ENCODE results near the gene MED14.
"Not testable (repeated sequence)": the region's sequence is repeated elsewhere in the genome, so short reads cannot be mapped to it uniquely, and the experiment has no call there.

The MED14 gene

DNA sequence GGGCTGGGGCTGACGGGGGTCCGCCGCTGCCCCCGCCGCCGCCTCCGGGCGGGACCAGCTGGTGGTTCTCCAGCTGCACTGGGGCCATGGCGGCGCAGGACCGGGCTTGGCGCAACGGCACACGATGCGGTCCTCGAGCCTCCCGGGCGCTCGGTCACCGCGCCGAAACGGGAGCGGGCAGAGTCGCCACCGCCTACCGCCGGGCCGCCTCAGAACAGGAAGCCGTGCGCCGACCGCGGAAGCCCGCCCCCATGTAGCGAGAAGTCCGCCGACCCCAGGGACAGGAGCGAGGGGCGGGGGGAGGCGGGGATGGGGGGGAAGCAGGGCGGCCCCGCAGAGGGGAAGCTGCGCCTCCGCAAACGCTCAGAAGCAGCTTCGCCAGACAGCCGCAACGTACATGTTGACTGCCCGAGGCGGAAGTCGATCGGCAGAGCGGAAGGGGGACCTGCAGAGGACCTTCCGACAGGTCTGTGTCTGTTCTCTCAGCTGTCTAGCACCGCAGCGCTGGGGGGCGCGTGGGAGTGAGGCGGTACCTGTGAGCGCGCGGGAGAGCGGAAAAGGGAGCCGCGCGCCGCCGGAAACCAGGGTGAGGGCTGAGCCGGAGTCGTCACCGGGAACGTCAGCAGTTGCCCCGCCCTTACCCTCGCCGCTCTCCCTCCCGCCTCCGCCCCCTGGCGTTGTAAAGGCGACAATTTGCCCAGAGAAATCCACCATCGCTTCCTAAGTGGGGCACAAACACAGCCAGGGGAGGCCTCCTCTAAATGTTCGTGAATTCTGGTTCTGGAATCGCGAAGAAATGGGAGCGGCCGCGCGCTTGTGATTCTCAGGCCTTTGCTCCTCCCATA is at the start of gene MED14:
TSS of gene MED14 (minus strand) at position 218 of the 845 bp plus-strand sequence. CDS start at position 88, 130 bp downstream.
- FAIRE-seq, result no peak

DNA sequence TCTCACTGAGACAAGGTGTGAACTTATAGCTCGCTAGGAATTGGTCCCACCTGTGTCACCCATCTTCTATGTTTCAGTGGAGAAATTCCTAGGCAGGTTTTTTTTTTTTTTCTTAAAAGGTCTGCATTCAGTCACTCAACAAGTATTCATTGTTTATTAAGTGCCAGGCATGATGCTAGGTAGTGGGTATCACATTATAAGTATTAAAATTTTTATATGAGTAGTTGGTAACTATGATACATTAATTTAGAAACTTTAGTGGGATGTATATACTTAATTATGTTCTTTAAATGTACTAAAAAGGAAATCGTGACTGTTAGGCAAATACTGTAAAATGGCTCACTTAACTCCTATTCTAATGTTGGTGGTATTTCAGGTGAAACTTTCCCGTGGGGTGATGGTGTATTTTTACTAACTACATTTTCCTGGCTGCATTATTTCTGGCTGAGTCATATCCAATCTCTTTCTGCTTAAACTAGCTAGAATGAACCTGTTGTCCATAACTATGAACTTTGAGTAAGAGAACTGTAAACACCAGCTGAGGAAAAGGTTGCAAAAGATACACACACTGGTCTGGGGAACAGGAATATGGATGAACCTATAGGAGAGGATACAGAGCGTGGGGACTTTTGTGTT is 49.3 kb upstream of the MED14 start:
- FAIRE-seq, result no peak

DNA sequence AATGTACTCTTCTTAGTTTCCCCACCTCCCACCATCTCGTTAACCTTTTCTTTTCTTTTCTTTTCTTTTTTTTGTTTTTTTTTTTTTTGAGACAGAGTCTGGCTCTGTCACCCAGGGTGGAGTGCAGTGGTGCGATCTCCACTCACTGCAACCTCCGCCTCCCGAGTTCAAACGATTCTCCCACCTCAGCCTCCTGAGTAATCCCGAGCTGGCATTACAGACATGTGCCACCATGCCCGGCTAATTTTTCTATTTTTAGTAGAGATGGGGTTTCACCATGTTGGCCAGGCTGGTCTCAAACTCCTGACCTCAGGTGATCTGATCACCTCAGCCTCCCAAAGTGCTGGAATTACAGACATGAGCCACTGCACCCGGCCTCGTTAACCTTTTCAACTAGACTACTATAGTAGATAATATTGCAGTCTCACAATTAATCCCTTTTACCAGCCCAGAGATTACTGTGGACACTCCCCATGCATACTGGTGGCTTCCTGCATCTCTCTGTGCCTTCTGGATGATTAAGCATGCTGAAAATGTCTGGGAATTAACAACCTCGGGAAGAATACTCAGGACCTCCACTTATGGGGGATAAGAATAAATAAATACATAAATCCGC is 47.4 kb upstream of the MED14 start:
- not testable (repeated sequence) for FAIRE-seq

DNA sequence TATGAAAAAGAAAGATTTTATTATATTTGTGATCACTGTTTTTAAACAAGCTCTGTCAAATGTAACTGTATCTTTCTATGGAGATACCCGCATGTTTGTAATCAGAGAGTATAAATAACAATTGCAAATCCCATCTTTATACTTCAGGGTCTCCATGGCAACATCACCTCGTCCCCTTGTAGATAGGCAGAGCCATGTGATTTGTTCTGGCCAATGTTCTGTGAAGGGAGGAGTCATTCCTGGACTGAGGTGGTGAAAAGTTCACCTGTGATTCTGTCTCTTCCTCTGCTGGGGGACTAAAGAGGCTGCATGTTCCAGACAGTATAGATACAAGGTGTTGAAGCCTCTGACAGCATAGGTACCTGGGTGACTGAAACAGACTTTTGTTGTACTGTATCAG is 45.6 kb upstream of the MED14 start:
- FAIRE-seq, result no peak

DNA sequence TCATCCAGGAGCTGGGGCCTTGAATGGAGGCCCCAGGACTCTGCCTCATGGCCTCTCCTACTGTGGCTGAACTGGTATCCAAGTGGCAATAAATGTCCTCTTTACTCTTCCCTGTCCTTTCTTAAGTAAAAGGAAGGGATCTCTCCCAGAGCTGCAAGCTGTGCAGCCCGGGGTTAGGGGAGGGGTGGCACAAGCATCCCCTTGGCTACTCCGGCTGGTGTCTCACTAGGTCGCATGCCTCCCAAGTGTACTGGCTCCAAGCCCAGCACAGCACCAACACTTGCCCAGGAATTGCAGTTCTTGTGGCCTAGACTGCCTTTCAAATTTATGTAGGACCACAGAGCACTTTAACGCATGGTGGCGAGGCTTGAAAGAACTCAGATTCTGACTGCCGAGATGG is 44.7 kb upstream of the MED14 start:
- FAIRE-seq, result no peak

DNA sequence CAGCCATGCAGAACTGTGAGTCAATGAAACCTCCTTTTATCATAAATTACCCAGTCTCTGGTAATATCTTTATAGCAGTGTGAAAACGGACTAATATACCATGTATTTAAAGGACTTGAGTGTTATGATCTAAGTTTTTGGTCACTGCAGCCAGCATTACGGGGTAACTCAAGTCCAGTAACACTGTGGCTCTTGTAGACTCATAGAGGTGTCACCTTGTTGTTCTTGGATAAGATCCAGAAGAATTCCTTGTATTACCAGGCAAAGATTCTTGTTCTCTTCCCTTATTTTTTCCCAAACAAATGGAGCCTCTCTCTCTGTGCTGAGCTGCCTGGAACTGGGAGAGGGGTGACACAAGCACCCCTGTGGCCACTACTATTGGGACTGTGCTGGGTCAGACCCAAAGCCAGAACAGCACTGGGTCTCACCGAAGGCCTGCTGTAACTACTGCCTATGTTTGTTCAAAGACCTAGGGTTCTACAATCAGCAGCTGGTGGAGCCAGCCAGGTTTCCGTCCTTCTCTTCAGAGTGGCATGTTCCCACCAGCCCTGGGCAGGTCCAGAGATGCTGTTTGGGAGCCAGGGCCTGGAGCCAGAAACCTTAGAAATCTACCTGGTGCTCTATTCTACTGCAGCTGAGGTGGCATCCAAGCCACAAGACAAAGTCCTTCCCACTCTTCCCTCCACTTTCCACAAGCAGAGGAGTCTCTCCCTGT is 43.7 kb upstream of the MED14 start:
- no peak for FAIRE-seq

DNA sequence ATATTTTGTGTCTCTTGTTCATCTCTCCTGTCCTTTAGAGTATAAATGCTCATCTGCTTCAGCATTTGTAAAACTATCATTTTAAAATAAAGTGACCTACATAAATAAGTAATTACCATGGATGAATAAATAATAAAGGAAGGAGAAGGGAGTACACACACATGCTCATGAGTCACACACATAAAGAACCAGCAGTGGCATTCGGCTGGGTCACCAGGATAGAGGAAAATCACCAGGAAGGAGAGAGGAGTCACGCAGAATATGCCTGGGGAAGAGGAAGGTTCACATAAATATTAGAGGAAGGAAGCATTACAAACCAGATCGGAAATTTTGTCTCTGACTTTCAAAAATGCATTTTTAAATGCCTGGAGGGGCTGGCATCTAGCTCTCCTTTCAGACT is 38.5 kb upstream of the MED14 start:
- FAIRE-seq, result no peak

DNA sequence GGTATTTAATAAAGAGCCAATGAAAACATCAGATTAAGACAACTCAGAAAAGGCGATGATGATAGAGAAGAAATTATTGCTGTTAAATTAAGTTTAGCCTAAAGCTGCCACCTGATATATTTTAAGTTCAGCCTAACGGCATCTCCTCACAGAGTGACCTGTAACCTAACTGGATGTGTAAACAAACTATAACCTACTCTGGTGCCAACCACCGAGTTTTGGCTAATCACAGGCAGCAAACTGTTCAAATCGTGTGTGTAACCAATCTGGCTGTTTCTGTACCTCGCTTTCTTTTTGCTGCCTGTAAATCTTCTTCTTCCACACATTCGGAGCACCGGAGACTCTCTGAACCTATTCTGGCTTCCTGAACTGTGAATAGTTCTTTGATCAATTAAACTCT is 37.8 kb upstream of the MED14 start:
- FAIRE-seq, result no peak

DNA sequence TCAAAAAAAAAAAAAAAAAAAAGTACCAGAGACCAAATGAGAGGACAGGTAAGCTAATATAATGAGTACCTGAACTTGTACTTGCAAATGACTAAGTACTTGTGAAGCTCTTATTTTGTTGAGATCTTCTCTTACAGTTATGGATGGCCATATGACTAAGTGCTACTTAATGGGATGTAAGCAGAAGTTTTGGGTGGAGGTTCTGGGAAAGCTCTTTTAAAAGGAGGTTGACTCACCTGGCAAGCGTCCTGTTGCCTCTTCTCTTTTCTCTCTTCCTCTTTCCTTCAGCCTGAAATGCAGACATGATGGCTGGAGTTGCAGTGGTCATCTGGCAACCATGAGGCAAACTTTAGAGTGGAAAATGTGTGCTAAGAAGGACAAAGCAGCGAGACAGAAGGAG is 36.9 kb upstream of the MED14 start:
- FAIRE-seq, result no peak

DNA sequence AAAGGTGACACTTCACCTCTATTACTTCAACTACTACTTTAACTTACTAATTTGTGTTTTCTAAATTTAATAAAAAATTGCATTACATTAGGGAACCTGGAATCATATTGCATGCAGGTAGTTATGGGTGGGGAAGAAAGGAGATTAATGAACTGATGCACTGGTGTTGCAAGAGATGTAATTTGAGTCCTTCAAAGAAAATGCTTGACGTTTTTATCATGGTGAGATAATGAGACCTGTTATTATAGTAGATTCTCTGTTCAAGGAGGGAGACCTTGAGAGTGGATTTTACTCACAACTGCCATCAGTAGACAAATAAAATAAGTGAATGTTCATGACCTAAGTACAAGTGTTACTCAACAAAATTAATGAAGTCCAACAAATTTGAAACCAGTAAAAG is 26.4 kb upstream of the MED14 start:
- no peak for FAIRE-seq

DNA sequence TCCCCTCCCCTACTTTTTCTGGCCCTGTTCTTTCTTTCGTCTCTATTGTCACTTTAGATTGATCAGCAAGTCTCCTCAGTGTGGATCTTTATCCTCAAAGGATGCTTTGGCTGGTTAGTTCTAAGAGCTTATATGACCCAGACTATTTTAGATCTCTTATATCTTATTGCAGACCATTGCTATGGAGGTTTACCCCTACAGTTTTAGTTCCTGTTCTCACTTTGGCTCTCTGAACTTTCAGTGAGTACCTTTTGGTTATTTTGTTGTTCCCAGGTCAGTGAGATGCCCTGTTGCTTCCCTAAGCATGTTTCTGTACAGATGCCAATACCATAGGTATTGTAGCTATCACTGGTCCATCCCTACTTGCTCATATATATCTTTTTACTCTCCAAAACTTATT is 24.0 kb upstream of the MED14 start:
- FAIRE-seq, result no peak

DNA sequence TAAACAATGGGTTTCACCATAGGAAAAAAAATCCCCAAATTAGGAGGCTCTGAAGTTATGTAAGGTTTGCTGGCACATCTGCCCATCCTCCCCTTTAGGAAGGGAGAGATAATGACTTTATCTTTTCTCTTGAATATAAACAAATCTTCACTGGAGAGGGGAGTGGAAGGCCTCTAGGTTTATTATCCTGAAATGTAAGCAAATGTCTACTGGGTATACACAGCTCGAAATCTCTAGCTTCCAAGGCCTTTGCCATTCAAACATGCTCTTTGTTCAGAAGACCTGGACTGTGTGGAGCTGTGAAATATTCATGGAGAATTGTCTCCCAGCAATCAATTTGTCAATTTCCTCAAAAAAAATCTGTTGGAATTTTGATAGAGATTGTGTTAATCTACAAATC is 21.7 kb upstream of the MED14 start:
- FAIRE-seq, result no peak

DNA sequence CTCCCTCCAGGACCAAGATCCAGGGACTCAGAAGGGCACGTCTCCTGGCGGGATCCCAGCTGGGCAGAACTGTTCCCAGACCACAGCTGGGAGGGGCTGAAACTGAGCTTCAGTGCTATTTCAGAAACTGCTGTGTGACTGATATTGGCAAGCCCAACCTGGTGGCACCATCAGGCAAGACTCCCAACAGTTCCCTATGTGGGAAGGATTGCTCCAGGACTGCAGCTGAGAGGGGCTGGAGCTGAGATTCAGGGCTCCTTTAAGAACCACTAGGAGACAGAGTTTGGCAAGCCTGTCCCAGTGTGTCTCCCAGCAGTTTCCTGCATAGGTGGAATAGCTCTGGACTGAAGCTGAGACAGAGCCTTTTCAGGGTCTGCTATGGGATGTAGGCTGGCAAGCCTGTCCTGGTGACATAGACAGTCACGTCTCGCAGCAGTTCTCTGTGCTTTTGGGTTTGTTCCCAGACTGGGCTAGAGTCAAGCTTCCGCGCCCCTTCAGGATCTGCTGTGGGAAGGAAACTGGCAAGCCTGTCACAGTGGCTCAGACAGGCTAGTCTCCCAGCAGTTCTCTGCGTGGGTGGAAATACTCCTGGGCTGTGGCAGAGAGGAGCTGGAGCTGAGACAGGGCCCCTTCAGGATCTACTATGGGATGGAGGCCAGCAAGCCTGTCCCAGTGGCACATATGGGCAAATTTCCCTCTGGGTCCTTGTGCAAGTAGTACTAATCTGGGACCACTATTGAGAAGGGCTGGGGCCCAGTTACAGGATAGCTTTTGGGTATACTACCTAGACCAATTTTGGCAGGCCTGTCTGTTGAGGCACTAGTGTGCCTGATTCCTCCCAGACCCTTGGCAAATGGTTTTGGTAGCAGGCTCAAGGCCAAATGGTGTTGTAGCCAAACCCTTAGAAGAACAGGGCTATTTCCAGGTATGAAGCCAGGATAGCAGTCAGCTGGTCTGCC is 20.2 kb upstream of the MED14 start:
- FAIRE-seq, result no peak

DNA sequence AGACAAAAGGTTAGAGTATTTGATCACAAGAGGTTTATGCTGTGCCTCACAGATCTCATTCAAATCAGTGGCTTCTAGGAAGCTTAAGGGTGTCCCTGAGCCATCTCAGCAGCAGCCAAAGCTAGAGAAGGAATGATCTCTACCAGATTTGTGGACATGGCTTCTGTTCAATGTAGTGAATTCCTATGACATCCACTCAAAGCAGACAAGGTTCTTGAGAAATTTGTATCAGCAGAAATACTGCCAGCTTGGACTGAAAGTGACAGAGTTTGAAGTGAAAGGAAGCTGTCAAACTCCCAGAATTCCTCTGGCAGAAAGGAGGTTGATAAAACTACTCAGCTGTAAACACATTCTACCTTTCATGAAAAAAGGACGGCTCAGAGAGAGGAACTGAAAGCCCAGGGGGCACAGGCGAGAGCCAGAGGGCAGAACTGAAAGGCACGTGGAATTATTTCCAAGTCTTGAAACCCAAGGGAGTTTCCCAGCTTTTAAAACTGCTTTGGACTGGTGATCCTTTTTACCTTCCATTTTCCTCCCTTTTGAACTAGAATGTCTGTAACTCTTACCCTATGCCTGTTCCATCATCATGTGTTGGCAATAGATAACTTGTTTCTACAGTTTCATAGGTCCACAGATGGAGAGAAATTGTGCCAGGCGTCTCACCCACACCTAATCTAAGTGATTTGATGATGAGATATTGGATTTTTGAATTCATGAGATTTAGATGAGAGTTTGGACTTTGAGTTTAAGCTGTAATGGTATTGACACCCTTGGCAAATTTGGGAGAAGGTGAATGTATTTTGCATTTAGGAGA is 14.5 kb upstream of the MED14 start:
- FAIRE-seq, result no peak

DNA sequence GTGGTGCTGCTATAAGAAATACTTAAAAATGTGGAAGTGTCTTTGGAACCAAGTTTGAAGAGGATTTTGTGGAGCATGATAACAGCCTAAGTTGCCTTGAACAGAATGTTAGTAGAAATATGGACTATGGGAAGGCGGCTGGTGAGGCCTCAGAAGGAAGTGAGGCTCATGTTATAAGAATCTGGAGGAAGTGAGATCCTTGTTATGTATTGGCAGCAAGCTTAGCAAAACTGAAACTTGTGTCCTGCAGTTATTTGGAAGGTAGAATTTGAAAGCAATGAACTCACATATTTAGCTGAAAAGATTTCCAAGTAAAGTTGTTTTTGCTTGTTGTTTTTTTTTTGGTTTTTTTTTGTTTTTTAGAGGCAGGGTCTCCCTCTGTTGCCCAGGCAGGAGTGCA is 13.6 kb upstream of the MED14 start:
- no peak for FAIRE-seq

DNA sequence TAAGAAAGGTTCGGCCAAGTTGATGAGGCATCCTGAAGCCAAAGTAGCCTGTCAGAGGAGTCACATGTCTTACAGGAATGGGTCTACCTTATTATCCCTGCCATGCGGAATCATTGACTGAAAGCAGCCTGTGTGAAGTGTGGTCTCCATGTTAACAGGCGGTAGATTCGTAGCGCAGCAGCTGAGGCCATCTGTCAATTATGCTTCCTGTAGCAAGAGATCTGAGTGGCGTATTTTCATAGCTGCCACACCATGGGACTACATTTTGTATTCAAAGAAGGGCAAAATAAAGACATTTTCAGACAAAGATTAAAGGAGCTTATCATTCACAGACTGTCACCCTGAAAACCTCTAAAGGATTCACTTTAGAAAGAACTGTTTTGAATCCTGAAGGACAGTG is 11.2 kb upstream of the MED14 start:
- FAIRE-seq, result no peak

DNA sequence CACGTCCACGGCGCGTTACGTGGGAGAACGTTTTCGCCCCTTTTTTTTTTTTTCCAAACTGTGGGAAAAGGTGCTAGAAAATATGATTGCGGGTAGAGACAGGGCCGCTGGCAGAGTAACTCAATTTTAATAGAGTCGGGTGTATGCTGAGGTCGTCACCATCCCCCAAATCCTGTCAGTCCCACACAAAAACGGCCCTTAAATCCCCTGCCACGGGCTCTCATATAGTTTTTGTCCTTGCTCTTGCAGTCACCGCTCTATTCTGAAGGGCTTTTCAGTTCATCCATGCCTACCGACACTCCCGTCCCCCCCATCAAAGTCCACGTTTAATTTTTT is 796 bp upstream of the MED14 start:
- no peak for FAIRE-seq

DNA sequence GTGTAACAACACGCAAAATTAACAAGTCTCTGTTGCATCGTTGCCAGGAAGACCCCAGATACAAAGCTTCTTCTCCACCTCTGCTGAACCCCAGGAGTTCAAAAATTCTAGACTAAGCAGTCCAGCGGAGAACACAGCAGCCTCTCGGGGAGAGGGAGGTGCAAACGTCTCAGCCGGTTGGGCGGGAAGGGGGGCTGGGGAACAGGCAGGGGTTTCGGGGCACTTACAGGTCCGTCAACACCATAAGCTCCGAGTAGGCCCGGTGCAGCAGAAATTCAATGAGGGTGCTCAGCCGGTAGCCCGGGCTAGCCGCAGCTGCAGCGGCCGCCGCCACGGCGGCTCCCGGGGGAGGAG is 394 bp downstream of the MED14 start:
- no peak for FAIRE-seq

DNA sequence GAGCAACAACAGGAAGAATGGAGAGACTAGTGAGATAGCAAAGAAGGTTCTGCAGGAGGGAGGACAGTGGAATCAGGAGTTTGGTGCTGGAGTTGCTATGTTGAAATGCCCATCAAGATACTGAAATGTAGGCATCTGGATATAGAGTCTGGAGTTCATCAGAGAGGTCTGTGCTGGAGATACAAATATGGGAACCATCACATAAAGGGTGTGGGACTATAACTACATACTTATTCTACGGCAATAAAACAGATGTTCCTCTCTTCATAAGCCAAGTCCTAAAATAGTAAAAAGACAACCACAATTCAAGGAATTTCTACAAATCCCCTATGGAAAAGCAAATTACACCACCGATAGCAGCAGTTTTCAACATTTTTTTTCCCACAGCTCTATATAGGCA is 1.6 kb downstream of the MED14 start:
- FAIRE-seq, result no peak

DNA sequence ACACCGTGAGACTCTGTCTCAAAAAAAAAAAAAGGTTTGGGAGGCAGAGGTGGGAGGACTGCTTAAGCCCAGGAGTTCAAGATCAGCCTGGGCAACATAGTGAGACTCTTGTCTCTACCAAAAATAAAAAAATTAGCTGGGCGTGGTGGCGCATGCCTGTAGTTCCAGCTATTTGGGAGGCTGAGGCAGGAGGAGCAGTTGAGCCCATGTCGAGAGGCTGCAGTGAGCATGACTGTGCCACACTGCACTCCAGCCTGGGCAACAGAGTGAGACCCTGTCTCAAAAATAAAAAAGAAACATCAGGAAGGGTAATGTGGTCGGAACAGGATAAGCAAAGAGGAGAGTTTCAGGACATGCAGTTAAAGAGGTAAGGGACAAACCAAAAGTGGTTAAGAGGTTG is 2.8 kb downstream of the MED14 start:
- not testable (repeated sequence) for FAIRE-seq

All from endometrium (tissue), 2 donors.